ENCODE results near the gene CAMSAP1. TPM values are rescaled to one million over a fixed set of nuclear protein-coding genes. Genes with fewer than 3 reads are reported as not detected.

Gene CAMSAP1
- polyA plus RNA-seq, 1 donor from 2014 or later: 58.5 TPM

DNA sequence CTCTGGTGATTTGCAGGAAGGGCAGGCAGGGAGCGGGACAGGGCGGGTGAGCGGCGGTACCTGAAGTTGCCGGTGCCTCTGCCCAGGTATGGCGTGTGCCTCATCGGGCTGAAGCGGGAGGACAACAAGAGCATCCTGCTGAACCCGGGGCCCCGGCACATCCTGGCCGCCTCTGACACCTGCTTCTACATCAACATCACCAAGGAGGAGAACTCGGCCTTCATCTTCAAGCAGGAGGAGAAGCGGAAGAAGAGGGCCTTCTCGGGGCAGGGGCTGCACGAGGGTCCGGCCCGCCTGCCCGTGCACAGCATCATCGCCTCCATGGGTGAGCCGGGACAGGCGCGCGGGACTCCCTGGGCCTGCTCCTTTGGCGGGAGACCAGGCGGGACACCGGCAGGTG, 136.6 kb downstream of the CAMSAP1 start:
- no peak overlapping the region for H3K4me2 ChIP-seq (ENCODE audit: low read length)
- no peaks in the 10 kb centered on the region for H3F3A ChIP-seq (ENCODE audit: insufficient read depth, low read length, poor library complexity, severe bottlenecking)
- no peak overlapping the region for H3K4me3 ChIP-seq (ENCODE audit: low read length)
- H3K27ac ChIP-seq (ENCODE audit: low read length): no peak overlapping the region
- no peaks in the 10 kb centered on the region for H3K79me2 ChIP-seq (replicated peaks; ENCODE audit: insufficient read depth, low read length)
- no peak overlapping the region for H2AFZ ChIP-seq (ENCODE audit: low read depth, low read length)
- no peak for TF ChIP-seq EP300 (conservative IDR thresholded peaks at IDR 0.05; ENCODE audit: poor library complexity, severe bottlenecking)
- no peak for TF ChIP-seq SMC3 (conservative IDR thresholded peaks at IDR 0.05; ENCODE audit: poor library complexity)
- TF ChIP-seq CTCF (IDR thresholded peaks at IDR 0.05; ENCODE audit: poor library complexity, severe bottlenecking): no peak
- TF ChIP-seq EZH2 (IDR thresholded peaks at IDR 0.05; ENCODE audit: borderline replicate concordance, insufficient read depth, low read length, poor library complexity, severe bottlenecking): no peak
- H3K9me2 ChIP-seq (ENCODE audit: insufficient read depth, low read length): no peaks in the 10 kb centered on the region
- no peaks in the 10 kb centered on the region for H3K9me3 ChIP-seq (ENCODE audit: low read length)
- no peaks in the 10 kb centered on the region for H3K27me3 ChIP-seq (ENCODE audit: insufficient read depth, low read depth, low read length)
- no peak overlapping the region for H3K9ac ChIP-seq (ENCODE audit: low read length)
- no peaks in the 10 kb centered on the region for H3K36me3 ChIP-seq (ENCODE audit: insufficient read depth, low read length)
- H4K20me1 ChIP-seq (ENCODE audit: insufficient read depth): no peaks in the 10 kb centered on the region

- Histone ChIP-seq H3K27me3 (ENCODE audit: insufficient read depth, low read depth, low read length) (no peaks in the 10 kb centered on the region), H3F3A (ENCODE audit: insufficient read depth, low read length, poor library complexity, severe bottlenecking) (no peaks in the 10 kb centered on the region), H3K27ac (ENCODE audit: low read length) (no peak overlapping the region), H3K79me2 (replicated peaks; ENCODE audit: insufficient read depth, low read length) (no peaks in the 10 kb centered on the region), H3K36me3 (ENCODE audit: insufficient read depth, low read length) (no peaks in the 10 kb centered on the region), H3K9me3 (ENCODE audit: low read length) (no peaks in the 10 kb centered on the region), H3K4me2 (ENCODE audit: low read length) (no peak overlapping the region), H3K9ac (ENCODE audit: low read length) (no peak overlapping the region), H3K4me3 (ENCODE audit: low read length) (no peak overlapping the region), H2AFZ (ENCODE audit: low read depth, low read length) (no peak overlapping the region), H4K20me1 (ENCODE audit: insufficient read depth) (no peaks in the 10 kb centered on the region), H3K9me2 (ENCODE audit: insufficient read depth, low read length) (no peaks in the 10 kb centered on the region)
- no peak for TF ChIP-seq TAF1 (IDR thresholded peaks at IDR 0.05; ENCODE audit: low read depth)
Observed at GRCh38 chr9:135770203-135770535, 137.2 kb downstream of the CAMSAP1 start.

DNA sequence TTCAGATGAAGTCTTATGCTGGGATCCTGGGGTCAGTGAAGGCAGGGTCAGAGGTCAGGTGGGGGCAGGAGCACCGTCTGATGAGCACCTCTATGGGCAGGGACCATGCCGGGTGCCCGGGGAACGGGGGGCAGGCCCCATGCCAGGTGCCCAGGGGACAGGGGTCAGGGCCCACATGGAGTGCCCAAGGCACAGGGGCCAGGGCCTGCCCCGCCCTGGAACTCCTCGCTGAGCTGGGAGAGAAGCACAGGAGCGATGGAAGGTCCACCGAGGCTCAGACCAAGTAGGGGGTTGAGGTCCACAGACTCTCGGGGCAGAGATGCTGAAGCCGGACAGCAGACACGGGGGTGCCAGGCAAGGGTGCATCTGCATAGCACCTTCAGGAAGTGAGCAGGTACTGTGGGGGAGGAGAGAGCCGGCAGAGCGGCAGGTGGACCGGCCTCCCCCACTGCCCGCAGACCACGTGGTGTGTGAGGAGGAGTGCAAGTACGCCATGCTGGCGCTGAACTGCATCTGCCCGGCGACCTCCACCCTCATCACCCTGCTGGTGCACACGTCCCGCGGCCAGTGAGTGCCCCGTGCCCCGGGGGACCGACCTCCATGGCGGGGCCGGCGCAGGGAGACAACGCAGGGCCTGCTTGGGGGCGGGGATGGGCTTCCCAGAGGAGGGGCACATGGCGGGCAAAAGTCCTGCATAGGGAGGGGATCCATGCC, 137.7 kb downstream of the CAMSAP1 start:
- Histone ChIP-seq H3K79me2 (replicated peaks; ENCODE audit: insufficient read depth, low read length) (no peaks in the 10 kb centered on the region), H3K36me3 (ENCODE audit: insufficient read depth, low read length) (no peaks in the 10 kb centered on the region), H3K27me3 (ENCODE audit: insufficient read depth, low read depth, low read length) (no peaks in the 10 kb centered on the region), H4K20me1 (ENCODE audit: insufficient read depth) (no peaks in the 10 kb centered on the region), H3K27ac (ENCODE audit: low read length) (no peak overlapping the region), H3K4me2 (ENCODE audit: low read length) (no peak overlapping the region), H2AFZ (ENCODE audit: low read depth, low read length) (no peak overlapping the region), H3K4me3 (ENCODE audit: low read length) (no peak overlapping the region), H3K9me3 (ENCODE audit: low read length) (no peaks in the 10 kb centered on the region), H3K9ac (ENCODE audit: low read length) (no peak overlapping the region), H3F3A (ENCODE audit: insufficient read depth, low read length, poor library complexity, severe bottlenecking) (no peaks in the 10 kb centered on the region), H3K9me2 (ENCODE audit: insufficient read depth, low read length) (no peaks in the 10 kb centered on the region)
- no peak for TF ChIP-seq CTCF (IDR thresholded peaks at IDR 0.05; ENCODE audit: poor library complexity, severe bottlenecking)
- TF ChIP-seq EP300 (conservative IDR thresholded peaks at IDR 0.05; ENCODE audit: poor library complexity, severe bottlenecking): no peak
- TF ChIP-seq, protein P1, sequence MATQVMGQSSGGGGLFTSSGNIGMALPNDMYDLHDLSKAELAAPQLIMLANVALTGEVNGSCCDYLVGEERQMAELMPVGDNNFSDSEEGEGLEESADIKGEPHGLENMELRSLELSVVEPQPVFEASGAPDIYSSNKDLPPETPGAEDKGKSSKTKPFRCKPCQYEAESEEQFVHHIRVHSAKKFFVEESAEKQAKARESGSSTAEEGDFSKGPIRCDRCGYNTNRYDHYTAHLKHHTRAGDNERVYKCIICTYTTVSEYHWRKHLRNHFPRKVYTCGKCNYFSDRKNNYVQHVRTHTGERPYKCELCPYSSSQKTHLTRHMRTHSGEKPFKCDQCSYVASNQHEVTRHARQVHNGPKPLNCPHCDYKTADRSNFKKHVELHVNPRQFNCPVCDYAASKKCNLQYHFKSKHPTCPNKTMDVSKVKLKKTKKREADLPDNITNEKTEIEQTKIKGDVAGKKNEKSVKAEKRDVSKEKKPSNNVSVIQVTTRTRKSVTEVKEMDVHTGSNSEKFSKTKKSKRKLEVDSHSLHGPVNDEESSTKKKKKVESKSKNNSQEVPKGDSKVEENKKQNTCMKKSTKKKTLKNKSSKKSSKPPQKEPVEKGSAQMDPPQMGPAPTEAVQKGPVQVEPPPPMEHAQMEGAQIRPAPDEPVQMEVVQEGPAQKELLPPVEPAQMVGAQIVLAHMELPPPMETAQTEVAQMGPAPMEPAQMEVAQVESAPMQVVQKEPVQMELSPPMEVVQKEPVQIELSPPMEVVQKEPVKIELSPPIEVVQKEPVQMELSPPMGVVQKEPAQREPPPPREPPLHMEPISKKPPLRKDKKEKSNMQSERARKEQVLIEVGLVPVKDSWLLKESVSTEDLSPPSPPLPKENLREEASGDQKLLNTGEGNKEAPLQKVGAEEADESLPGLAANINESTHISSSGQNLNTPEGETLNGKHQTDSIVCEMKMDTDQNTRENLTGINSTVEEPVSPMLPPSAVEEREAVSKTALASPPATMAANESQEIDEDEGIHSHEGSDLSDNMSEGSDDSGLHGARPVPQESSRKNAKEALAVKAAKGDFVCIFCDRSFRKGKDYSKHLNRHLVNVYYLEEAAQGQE (IDR thresholded peaks at IDR 0.05; ENCODE audit: borderline replicate concordance): no peak
- no peak for TF ChIP-seq MXI1 (conservative IDR thresholded peaks at IDR 0.05; ENCODE audit: poor library complexity, severe bottlenecking)
- TF ChIP-seq RAD21 (conservative IDR thresholded peaks at IDR 0.05): no peak
- no peak for TF ChIP-seq SMC3 (conservative IDR thresholded peaks at IDR 0.05; ENCODE audit: poor library complexity)
- TF ChIP-seq TAF1 (IDR thresholded peaks at IDR 0.05; ENCODE audit: low read depth): no peak
- TF ChIP-seq POLR2AphosphoS5 (IDR thresholded peaks at IDR 0.05): no peak
- no peak for TF ChIP-seq EZH2 (IDR thresholded peaks at IDR 0.05; ENCODE audit: borderline replicate concordance, insufficient read depth, low read length, poor library complexity, severe bottlenecking)

Measured in neural cell (in vitro differentiated cells).